NCI-H460 (cell line): ENCODE measurements around the gene DOCK2. TPM values are rescaled to one million over a fixed set of nuclear protein-coding genes. Genes with fewer than 3 reads are reported as not detected.

Source experiments
- DNase-seq: peaks from one replicate; pipeline ENCODE4 v3.0.0-alpha.2; 2016; ENCODE audit warnings: low read depth; ENCODE audit errors: extremely low read depth
- small RNA-seq, 2 experiments: library from RNA; depleted of rRNA; stranded (forward); fragments of <200 nt; gene quantifications; one replicate each; pipeline ENCODE3, GENCODE V24; 2014
- total RNA-seq: library from RNA; depleted of rRNA; stranded (reverse); fragments of >200 nt; shearing (Covaris generic); gene quantifications from 2 replicates; pipeline ENCODE4 v1.2.3, GENCODE V29; 2014; rRNA removed

Gene DOCK2
- total RNA-seq, 1 experiment from 2014 or later = 0.79 TPM

DNA sequence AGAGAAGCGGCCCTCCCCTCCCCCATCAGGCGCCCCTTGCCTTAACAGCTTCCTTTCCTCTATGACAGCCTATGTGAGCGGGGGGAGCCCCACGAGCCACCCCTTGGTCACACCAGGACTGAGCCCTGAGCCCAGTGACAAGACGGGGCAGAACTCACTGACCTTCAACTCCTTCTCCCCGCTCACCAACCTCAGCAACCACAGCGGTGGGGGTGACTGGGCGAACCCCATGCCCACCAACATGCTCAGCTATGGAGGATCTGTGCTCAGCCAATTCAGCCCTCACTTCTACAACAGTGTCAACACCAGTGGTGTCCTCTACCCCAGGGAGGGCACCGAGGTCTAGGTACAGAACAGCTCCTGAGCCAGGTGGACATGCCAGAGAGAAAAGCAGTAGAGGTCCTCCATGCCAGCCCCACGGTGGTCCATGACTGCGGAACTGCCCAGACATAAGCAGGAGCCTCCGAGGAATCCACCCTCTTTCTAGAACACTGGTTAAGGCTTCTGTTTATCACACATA, 471.3 kb downstream of the DOCK2 start:
- no peak for DNase-seq

GRCh38 chr5:170109059-170110031, 472.3 kb downstream of the DOCK2 start:
- DNase-seq = no peak

GRCh38 chr5:170110403-170111087, 473.5 kb downstream of the DOCK2 start:
- DNase-seq = no peak

DNA sequence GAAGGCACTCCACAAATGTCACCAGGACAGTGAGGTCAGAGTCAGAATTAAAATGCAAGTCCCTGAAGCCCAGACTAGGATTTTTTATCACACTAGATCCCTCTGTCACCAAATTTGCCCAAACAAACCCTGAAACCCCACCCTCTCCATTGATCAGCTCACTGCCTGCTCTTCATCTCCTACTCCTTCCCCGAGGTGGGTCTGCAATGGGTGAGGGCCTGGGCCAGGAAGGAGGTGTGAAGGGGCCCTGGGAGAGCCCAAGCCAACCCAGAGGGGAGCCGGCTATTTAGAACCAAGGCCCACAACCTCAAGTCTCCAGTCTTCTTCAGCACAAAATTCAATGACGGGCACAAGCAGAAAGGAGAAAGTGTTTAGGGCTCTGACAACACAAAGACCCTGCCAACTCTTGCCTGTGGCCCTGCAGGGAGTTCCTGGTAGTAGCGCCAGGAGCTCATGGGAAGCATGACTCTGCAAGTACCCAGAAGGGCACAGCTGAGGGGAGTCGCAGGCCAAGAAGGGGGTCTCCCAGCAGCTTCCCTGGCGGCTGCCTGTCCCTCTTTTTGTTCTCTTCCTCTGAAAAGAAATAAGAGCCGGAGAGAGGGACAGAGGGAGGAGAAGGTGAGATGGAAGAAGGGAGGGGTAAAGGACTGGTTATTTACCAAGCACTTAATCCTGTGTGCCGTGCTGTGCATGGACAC, 474.2 kb downstream of the DOCK2 start:
- DNase-seq = no peak

GRCh38 chr5:170112876-170113521, 475.9 kb downstream of the DOCK2 start:
- no peak for DNase-seq

DNA sequence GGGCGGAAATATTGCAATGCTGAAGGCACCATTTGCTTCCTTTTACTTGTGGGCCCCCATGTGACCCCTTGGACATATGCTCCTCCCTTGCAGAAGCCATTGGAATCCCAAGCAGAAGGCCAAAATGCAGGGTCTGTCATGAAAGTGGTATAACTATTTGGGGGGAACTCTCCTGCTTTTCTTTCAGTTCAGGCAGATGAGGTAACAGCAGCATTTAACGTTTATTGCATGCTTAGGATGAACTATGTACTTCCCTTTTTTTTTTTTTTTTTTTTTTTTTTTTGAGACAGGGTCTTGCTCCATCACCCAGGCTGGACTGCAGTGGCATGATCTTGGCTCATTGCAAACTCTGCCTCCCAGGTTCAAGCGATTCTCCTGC, 476.4 kb downstream of the DOCK2 start:
- DNase-seq = no peak

DNA sequence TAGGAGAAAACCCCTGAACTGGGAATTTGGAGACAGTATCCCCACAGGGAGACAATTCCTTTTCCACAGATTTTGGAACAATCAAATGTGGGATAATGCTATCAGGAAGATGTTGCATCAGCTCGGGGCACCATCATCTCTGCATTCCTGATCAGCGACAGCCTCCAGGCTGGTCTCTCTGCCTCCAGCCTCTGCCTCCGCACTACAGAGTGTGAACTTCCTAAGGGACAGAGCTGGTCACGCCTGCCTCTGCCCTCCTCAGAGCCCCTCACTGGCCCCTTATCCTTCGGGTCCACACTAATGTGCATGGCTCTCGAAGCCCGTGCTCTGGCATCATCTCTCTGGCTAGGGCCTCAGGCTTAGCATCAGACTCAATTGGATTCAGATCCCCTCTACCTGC, 477.2 kb downstream of the DOCK2 start:
- no peak for DNase-seq

GRCh38 chr5:170115925-170116324, 478.9 kb downstream of the DOCK2 start:
- DNase-seq = no peak

- DNase-seq = no peak
These were observed 480.7 kb downstream of the DOCK2 start for GRCh38 chr5:170117736-170118135.

DNA sequence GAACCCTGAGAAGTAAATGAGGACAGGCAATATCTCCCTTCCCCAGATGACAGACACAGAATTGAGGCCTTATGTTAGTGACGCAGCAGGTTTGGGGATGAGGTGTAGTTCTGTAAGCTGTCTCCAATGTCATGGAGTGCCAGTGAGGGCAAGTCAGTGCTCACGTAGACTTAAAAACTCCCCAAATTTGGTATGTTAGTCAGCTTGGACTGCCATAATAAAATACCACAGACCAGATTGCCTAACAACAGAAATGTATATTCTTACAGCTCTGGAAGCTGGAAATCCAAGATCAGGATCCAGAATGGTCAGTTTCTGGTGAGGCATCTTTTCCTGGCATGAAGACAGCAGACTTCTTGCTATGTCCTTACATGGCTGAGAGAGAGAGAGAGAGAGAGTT, 483.5 kb downstream of the DOCK2 start:
- DNase-seq = no peak

DNA sequence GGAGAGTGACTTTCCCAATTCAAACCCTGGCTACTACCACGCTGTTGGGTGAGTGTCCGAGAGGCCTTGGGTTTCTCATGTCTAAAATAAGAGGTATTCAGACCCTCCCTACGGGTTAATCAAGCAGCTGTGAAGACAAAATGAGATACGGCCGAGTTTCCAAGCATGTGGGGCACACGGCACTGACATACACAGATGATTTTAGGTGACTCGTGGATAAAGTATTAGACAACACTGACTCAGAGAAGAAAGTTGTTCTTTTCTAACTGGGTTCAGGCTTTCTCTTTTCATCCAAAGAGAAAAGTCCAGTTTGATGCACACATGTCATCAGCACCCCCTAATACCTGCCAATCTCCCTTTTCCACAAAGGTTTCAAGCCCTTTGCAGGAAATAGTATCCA, 484.2 kb downstream of the DOCK2 start:
- no peak for DNase-seq

DNA sequence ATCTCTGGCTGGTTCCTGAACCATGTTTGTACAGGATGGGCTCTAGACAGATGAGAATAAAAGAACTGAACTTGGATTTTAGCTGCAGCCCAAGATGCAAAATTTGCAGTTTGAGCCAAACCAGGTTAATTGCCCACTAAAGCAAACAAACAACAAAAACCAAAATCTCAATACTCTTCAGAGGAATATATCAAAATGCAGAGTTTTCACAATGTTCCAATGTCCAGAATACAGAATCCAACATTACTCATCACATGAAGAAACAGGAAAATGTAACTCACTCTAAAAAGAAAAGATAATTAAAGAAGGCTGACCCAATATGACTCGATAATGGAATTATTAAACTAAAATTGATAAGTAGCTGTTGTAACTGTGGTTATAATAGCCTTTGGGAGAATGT, 489.0 kb downstream of the DOCK2 start:
- no peak for DNase-seq

GRCh38 chr5:170126626-170127025, 489.6 kb downstream of the DOCK2 start:
- no peak for DNase-seq

DNA sequence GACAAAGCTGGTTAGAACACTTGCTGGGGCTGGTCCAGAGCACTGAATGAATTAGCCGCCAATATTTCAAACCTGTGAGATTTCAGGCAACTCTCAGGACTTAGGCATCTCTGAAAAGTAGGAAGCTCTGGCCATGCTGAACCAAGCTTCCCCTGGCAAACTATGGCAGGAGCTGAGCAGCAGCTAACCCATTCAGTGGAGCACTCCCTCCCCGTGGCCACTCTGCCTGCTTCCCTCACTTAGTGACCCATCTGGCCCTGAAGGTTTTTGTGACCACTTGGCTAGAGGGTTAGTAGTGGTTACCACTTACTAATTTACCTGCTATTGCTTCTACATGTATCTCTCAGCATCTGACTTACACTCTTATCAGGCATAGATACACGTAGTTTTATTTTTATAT, 494.2 kb downstream of the DOCK2 start:
- DNase-seq = no peak

DNA sequence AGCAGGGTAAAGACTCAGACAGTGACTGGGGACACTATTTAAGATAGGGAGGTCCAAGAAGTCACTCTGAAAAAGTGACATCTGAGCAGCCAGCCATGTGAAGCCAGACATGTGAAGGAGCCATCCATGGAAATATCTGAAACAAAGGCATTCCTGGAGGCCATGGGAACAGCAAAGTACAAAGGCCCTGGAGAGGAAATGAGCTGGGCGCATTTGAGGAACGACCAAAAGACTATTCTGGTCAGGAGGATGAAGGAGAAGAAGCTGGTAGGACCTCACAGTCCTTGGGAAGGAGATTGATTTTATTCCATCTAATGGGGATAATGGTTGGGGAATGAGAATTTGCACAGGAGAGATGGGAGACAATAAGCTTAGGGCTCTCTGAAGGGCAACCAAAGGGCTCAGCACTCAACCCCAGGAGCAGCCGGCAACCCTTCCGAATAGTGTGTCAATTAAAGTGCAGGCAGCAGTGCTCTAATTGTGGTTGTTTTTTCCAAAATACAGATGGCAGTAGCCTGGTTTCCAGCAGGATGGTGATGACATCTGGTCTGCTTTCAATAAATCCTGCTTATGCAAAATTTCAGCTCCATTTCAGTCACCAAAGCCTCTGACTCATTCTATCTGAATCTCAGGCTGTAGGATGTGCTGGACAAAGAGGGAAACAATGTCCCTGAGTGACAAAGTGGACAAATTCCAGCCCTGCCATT, 495.3 kb downstream of the DOCK2 start:
- DNase-seq = no peak

Small RNA genes lying within 50 kb of the gene (small RNA-seq; reads per million reads assigned to genes)
- 0 reads per million in 2 experiments for gene MIR378E

Other genes starting within 250 kb of the DOCK2 start
- 38.7 and 40.5 TPM in 2 replicates for gene SPDL1, start 53.5 kb upstream of the DOCK2 start, total RNA-seq